ENCODE measurements around the gene OR4C46. TPM values are rescaled to one million over a fixed set of nuclear protein-coding genes. Genes with fewer than 3 reads are reported as not detected.
"Not testable (repeated sequence)": the region's sequence is repeated elsewhere in the genome, so short reads cannot be mapped to it uniquely, and the experiment has no call there.

Gene OR4C46
- polyA plus RNA-seq, result not detected
- long read RNA-seq, donor 1, result 0 reads
- long read RNA-seq, donor 2, result 0 reads
- long read RNA-seq, donor 3, result 0 reads
- long read RNA-seq, donor 4, result 0 reads
- long read RNA-seq, donor 5, result 0 reads
- long read RNA-seq, donor 6, result 0 reads
- long read RNA-seq, donor 7, result 0 reads
- long read RNA-seq, donor 8, result 0 reads
- long read RNA-seq, donor 9, result 0 reads
- long read RNA-seq, donor 10, result 0 reads
- long read RNA-seq, donor 11, result 0 reads

GRCh38 chr11:54603898-54604297 lies at the start of gene OR4C46:
Gene OR4C46, minus strand, starts transcription at chr11:54603998. Its CDS starts 0 bp downstream, at chr11:54603998.
- Histone ChIP-seq H3K27ac (ENCODE audit: low read length) (no peak within 1 kb of the TSS), H3K4me1 (ENCODE audit: control insufficient read depth, insufficient read depth, low read length) (no peaks in the 10 kb centered on the region), H3K27me3 (ENCODE audit: control insufficient read depth, insufficient read depth, low read length) (no peaks in the 10 kb centered on the region), H3K4me3 (ENCODE audit: low read length) (no peak within 1 kb of the TSS), H3K9me3 (ENCODE audit: control insufficient read depth, low read depth, low read length) (peaks cover 2% of the 10 kb centered on the region), H3K36me3 (ENCODE audit: control insufficient read depth, insufficient read depth, low read length) (no peaks in the 10 kb centered on the region)
- DNase-seq, result no peak
- WGBS (ENCODE audit: insufficient coverage, low lambda C conversion rate), result no CpG with 5 or more reads among the region's 1 CpG

GRCh38 chr11:54645606-54646005 lies 41.8 kb upstream of the OR4C46 start:
- not testable (repeated sequence) for H3K36me3 ChIP-seq (ENCODE audit: control insufficient read depth, insufficient read depth, low read length); H3K4me3 ChIP-seq (ENCODE audit: low read length); H3K4me1 ChIP-seq (ENCODE audit: control insufficient read depth, insufficient read depth, low read length); H3K27ac ChIP-seq (ENCODE audit: low read length); H3K9me3 ChIP-seq (ENCODE audit: control insufficient read depth, low read depth, low read length); DNase-seq; H3K27me3 ChIP-seq (ENCODE audit: control insufficient read depth, insufficient read depth, low read length)
- no CpG with 5 or more reads among the region's 8 CpGs for WGBS (ENCODE audit: insufficient coverage, low lambda C conversion rate)

DNA sequence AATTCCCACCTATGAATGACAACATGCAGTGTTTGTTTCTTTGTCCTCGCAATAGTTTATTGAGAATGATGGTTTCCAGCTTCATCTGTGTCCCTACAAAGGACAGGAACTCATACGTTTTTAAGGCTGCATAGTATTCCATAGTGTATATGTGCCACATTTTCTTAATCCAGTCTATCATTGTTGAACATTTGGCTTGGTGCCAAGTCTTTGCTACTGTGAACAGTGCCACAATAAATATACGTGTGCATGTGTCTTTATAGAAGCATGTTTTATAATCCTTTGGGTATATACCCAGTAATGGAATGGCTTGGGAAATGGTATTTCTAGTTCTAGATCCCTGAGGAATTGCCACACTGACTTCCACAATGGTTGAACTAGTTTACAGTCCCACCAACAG lies 42.4 kb downstream of the OR4C46 start:
- H3K27me3 ChIP-seq (ENCODE audit: control insufficient read depth, insufficient read depth, low read length); H3K4me3 ChIP-seq (ENCODE audit: low read length); H3K36me3 ChIP-seq (ENCODE audit: control insufficient read depth, insufficient read depth, low read length); H3K9me3 ChIP-seq (ENCODE audit: control insufficient read depth, low read depth, low read length); DNase-seq; H3K27ac ChIP-seq (ENCODE audit: low read length); H3K4me1 ChIP-seq (ENCODE audit: control insufficient read depth, insufficient read depth, low read length): not testable (repeated sequence)
- WGBS (ENCODE audit: insufficient coverage, low lambda C conversion rate), result 86% methylated on average over 1 of the region's 3 CpGs

- Histone ChIP-seq H3K4me1 (ENCODE audit: control insufficient read depth, insufficient read depth, low read length) (no peaks in the 10 kb centered on the region), H3K27me3 (ENCODE audit: control insufficient read depth, insufficient read depth, low read length) (no peaks in the 10 kb centered on the region), H3K4me3 (ENCODE audit: low read length) (no peak overlapping the region), H3K9me3 (ENCODE audit: control insufficient read depth, low read depth, low read length) (no peaks in the 10 kb centered on the region), H3K27ac (ENCODE audit: low read length) (no peak overlapping the region), H3K36me3 (ENCODE audit: control insufficient read depth, insufficient read depth, low read length) (no peaks in the 10 kb centered on the region)
- DNase-seq, result no peak
- WGBS (ENCODE audit: insufficient coverage, low lambda C conversion rate), result no CpG with 5 or more reads among the region's 3 CpGs
These were observed 44.9 kb downstream of the OR4C46 start for GRCh38 chr11:54558919-54559318.

DNA sequence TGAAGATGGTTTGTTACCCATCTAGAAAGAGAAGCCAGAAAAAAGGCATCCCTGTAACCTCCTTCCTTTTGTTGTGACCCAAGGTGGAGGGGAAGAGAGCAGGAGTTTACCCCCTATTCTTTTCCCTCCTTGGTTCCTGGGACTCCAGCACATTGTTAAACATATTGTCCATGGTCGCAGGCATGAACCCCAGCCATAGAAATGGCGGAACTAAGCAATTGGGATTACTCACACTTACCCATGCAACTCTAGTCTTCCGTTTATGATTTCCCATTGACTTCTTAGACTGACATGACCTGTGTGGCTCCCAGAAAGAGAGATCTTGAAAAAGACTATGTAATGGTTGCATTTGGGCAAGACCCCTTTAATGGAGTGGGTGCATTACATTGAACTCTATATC lies 45.4 kb downstream of the OR4C46 start:
- Histone ChIP-seq H3K4me3 (ENCODE audit: low read length) (no peak overlapping the region), H3K36me3 (ENCODE audit: control insufficient read depth, insufficient read depth, low read length) (no peaks in the 10 kb centered on the region), H3K27me3 (ENCODE audit: control insufficient read depth, insufficient read depth, low read length) (no peaks in the 10 kb centered on the region), H3K27ac (ENCODE audit: low read length) (no peak overlapping the region), H3K9me3 (ENCODE audit: control insufficient read depth, low read depth, low read length) (no peaks in the 10 kb centered on the region), H3K4me1 (ENCODE audit: control insufficient read depth, insufficient read depth, low read length) (no peaks in the 10 kb centered on the region)
- no peak for DNase-seq
- WGBS (ENCODE audit: insufficient coverage, low lambda C conversion rate), result no CpG with 5 or more reads among the region's 3 CpGs

Other genes with a start within 250 kb of the OR4C46 start
- gene OR4A5, start 102.8 kb upstream of the OR4C46 start, polyA plus RNA-seq, result not detected